VCaP (cell line): Measurements from ENCODE around the gene ANKAR.
"Not testable (repeated sequence)": the region's sequence is repeated elsewhere in the genome, so short reads cannot be mapped to it uniquely, and the experiment has no call there.

Experiments used
- H3K27ac ChIP-seq: fragments of 450-650 bp; 2 replicates; pipeline ENCODE4 v1.5.1; 2017
- CTCF ChIP-seq: fragments of 450-650 bp; conservative IDR thresholded peaks from 2 replicates; pipeline ENCODE4 v1.5.1; 2017; ENCODE audit warnings: mild to moderate bottlenecking, moderate library complexity

Gene ANKAR

GRCh38 chr2:189648846-189649509 lies 25.5 kb upstream of the ANKAR start:
- TF ChIP-seq CTCF: no peak
- no peak overlapping the region for H3K27ac ChIP-seq

- TF ChIP-seq CTCF: no peak
- H3K27ac ChIP-seq: no peak overlapping the region
Measured at GRCh38 chr2:189651284-189651683, 23.2 kb upstream of the ANKAR start.

- not testable (repeated sequence) for H3K27ac ChIP-seq
Measured at GRCh38 chr2:189653464-189653863, 21.0 kb upstream of the ANKAR start.

- TF ChIP-seq CTCF: no peak
- no peak overlapping the region for H3K27ac ChIP-seq
Measured at GRCh38 chr2:189654641-189655040, 19.8 kb upstream of the ANKAR start.

GRCh38 chr2:189657867-189658266 lies 16.6 kb upstream of the ANKAR start:
- H3K27ac ChIP-seq: no peak overlapping the region

GRCh38 chr2:189658306-189659212 lies 15.9 kb upstream of the ANKAR start:
- TF ChIP-seq CTCF: no peak
- no peak overlapping the region for H3K27ac ChIP-seq

More at GRCh38 chr2:189657867-189658266, 16.6 kb upstream of the ANKAR start:
- TF ChIP-seq CTCF: no peak

- TF ChIP-seq CTCF: no peak
- H3K27ac ChIP-seq: no peak overlapping the region
Measured at GRCh38 chr2:189659734-189660133, 14.7 kb upstream of the ANKAR start.

- TF ChIP-seq CTCF: no peak
- H3K27ac ChIP-seq: peak overlapping the region; percentile 79
Measured at GRCh38 chr2:189660803-189661147, 13.7 kb upstream of the ANKAR start.
